Measurements from ENCODE around the gene SBF2.
"Not testable (repeated sequence)": the region's sequence is repeated elsewhere in the genome, so short reads cannot be mapped to it uniquely, and the experiment has no call there.

SBF2 gene

GRCh38 chr11:10092426-10092825 lies 201.6 kb downstream of the SBF2 start:
- no peaks in the 10 kb centered on the region for H3K9me3 Mint-ChIP-seq
- H3K36me3 Mint-ChIP-seq (ENCODE audit: low read depth), result no peaks in the 10 kb centered on the region
- no peaks in the 10 kb centered on the region for H3K27me3 Mint-ChIP-seq
- H3K4me3 Mint-ChIP-seq, result no peak overlapping the region
- DNase-seq, result no peak
- peaks cover 18% of the 10 kb centered on the region for H3K4me1 Mint-ChIP-seq (ENCODE audit: low read depth)
- H3K27ac Mint-ChIP-seq, result no peak overlapping the region

DNA sequence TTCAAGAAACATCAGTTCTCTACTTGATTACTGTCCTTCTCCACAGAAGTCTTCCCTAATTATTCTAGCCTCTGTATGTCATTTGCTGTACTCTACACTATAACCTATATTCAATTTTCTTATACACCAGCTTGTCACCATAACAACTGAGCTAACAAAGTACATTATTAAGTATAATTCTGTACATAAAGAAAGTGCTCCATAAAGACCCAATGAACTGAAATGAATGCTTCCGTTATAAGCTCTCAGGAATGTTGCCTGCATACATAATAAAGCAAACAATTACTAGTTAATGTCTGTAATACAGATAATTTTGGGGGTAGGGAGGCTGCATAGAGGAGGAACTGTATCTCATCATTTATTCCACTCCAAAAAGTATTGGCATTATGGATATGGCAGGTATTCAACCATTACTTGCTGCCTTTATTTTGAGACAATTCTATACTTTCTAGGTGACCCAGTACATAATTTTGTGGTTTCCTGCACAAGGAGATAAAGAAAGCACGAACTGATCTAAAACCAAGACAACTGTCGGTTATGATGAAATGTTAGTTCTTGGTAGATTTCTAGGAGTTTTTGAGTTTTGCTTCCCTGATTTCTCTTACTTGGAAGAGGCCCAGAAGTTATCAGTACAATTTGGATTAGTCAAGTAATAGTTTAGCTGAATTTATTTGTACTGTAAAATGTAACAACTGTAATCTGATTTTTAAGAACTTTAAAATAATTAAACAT lies 202.5 kb downstream of the SBF2 start:
- Mint-ChIP-seq H3K27me3 (no peaks in the 10 kb centered on the region), H3K27ac (no peak overlapping the region), H3K4me3 (no peak overlapping the region), H3K36me3 (ENCODE audit: low read depth) (no peaks in the 10 kb centered on the region), H3K4me1 (ENCODE audit: low read depth) (peaks cover 18% of the 10 kb centered on the region), H3K9me3 (no peaks in the 10 kb centered on the region)
- no peak for DNase-seq

DNA sequence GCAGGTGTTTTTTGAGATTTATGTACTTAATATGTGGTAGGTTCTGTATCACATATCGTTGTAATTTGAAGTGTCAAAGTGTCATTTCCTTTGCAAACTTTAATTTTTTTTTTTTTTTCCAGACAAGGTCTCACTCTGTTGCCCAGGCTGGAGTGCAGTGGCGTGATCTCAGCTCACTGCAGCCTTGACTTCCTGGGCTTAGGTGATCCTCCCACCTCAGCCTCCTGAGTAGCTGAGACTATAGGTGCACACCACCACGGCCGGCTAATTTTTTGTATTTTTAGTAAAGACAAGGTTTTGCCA lies 206.1 kb downstream of the SBF2 start:
- DNase-seq; H3K36me3 Mint-ChIP-seq (ENCODE audit: low read depth); H3K27ac Mint-ChIP-seq; H3K4me3 Mint-ChIP-seq; H3K27me3 Mint-ChIP-seq: not testable (repeated sequence)
- Mint-ChIP-seq H3K4me1 (ENCODE audit: low read depth) (peaks cover 11% of the 10 kb centered on the region), H3K9me3 (peaks cover 18% of the 10 kb centered on the region)

- no peak for DNase-seq
- no peaks in the 10 kb centered on the region for H3K27me3 Mint-ChIP-seq
Measured at GRCh38 chr11:10087186-10087922, 206.7 kb downstream of the SBF2 start.

GRCh38 chr11:10080138-10080537 lies 213.9 kb downstream of the SBF2 start:
- Mint-ChIP-seq H3K36me3 (ENCODE audit: low read depth) (peaks cover 7% of the 10 kb centered on the region), H3K4me3 (no peak overlapping the region), H3K9me3 (peaks cover 58% of the 10 kb centered on the region), H3K4me1 (ENCODE audit: low read depth) (no peaks in the 10 kb centered on the region), H3K27me3 (no peaks in the 10 kb centered on the region), H3K27ac (no peak overlapping the region)
- no peak for DNase-seq

More at GRCh38 chr11:10087186-10087922, 206.7 kb downstream of the SBF2 start:
- Mint-ChIP-seq H3K9me3 (peaks cover 23% of the 10 kb centered on the region), H3K27ac (no peak overlapping the region), H3K36me3 (ENCODE audit: low read depth) (no peaks in the 10 kb centered on the region), H3K4me1 (ENCODE audit: low read depth) (peaks cover 8% of the 10 kb centered on the region), H3K4me3 (no peak overlapping the region)

GRCh38 chr11:10076458-10077141 lies 217.4 kb downstream of the SBF2 start:
- no peak overlapping the region for H3K27ac Mint-ChIP-seq
- H3K27me3 Mint-ChIP-seq, result no peaks in the 10 kb centered on the region
- peaks cover 7% of the 10 kb centered on the region for H3K36me3 Mint-ChIP-seq (ENCODE audit: low read depth)
- H3K4me1 Mint-ChIP-seq (ENCODE audit: low read depth), result no peaks in the 10 kb centered on the region
- DNase-seq, result peak; percentile 38
- H3K9me3 Mint-ChIP-seq, result peaks cover 27% of the 10 kb centered on the region
- H3K4me3 Mint-ChIP-seq, result no peak overlapping the region

DNA sequence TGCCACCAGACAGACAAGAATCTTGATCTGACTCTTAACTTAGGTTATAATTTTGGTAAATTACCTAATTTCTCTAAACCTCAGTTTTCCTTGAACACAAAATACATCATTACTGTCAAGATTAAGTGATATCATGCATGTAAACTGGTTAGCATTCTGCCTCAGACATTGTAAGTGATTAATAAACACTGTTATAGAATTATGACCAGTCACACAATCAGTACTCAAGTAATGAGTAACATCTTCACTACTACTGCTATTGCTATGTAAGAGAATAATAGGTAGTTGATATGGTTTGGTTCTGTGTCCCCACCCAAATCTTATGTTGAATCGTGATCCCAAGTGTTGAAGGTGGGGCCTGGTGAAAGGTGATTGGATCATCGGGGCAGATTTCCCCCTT lies 218.9 kb downstream of the SBF2 start:
- Mint-ChIP-seq H3K36me3 (ENCODE audit: low read depth) (peaks cover 3% of the 10 kb centered on the region), H3K9me3 (peaks cover 18% of the 10 kb centered on the region), H3K4me3 (no peak overlapping the region), H3K27ac (no peak overlapping the region), H3K27me3 (no peaks in the 10 kb centered on the region), H3K4me1 (ENCODE audit: low read depth) (no peaks in the 10 kb centered on the region)
- no peak for DNase-seq

DNA sequence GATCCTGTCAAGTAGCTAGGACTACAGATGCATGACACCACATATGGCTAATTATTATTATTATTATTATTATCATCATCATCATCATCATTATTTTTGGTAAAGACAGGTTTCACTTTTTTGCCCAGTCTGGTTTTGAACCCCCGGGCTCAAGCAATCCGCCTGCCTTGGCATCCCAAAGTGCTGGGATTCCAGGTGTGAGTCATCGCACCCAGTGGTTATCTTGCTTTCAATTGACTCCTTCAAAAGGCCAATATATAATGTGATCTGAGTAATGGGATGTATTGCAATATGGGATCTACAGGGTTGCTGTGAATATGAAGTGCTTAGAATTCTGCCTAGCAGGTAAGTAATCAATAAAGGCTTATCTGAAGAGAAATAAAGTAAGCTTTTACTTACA lies 221.2 kb downstream of the SBF2 start:
- no peaks in the 10 kb centered on the region for H3K27me3 Mint-ChIP-seq
- DNase-seq, result no peak
- H3K9me3 Mint-ChIP-seq, result peaks cover 7% of the 10 kb centered on the region
- H3K36me3 Mint-ChIP-seq (ENCODE audit: low read depth), result no peaks in the 10 kb centered on the region
- H3K4me3 Mint-ChIP-seq, result no peak overlapping the region
- H3K4me1 Mint-ChIP-seq (ENCODE audit: low read depth), result no peaks in the 10 kb centered on the region
- H3K27ac Mint-ChIP-seq, result no peak overlapping the region

GRCh38 chr11:10072142-10072541 lies 221.9 kb downstream of the SBF2 start:
- H3K9me3 Mint-ChIP-seq, result peaks cover 7% of the 10 kb centered on the region
- no peaks in the 10 kb centered on the region for H3K4me1 Mint-ChIP-seq (ENCODE audit: low read depth)
- no peak overlapping the region for H3K27ac Mint-ChIP-seq
- no peaks in the 10 kb centered on the region for H3K27me3 Mint-ChIP-seq
- no peaks in the 10 kb centered on the region for H3K36me3 Mint-ChIP-seq (ENCODE audit: low read depth)
- no peak overlapping the region for H3K4me3 Mint-ChIP-seq
- no peak for DNase-seq

- no peaks in the 10 kb centered on the region for H3K4me1 Mint-ChIP-seq (ENCODE audit: low read depth)
- H3K9me3 Mint-ChIP-seq, result peaks cover 5% of the 10 kb centered on the region
- H3K36me3 Mint-ChIP-seq (ENCODE audit: low read depth), result peaks cover 2% of the 10 kb centered on the region
- DNase-seq, result no peak
- H3K27me3 Mint-ChIP-seq, result no peaks in the 10 kb centered on the region
- no peak overlapping the region for H3K27ac Mint-ChIP-seq
- H3K4me3 Mint-ChIP-seq, result no peak overlapping the region
Measured at GRCh38 chr11:10067629-10068300, 226.3 kb downstream of the SBF2 start.

- Mint-ChIP-seq H3K4me1 (ENCODE audit: low read depth) (no peaks in the 10 kb centered on the region), H3K36me3 (ENCODE audit: low read depth) (peaks cover 2% of the 10 kb centered on the region), H3K27me3 (no peaks in the 10 kb centered on the region), H3K9me3 (peaks cover 17% of the 10 kb centered on the region), H3K27ac (no peak overlapping the region), H3K4me3 (no peak overlapping the region)
- DNase-seq, result no peak
Measured at GRCh38 chr11:10066441-10066840, 227.6 kb downstream of the SBF2 start.

GRCh38 chr11:10064828-10065227 lies 229.2 kb downstream of the SBF2 start:
- Mint-ChIP-seq H3K4me3 (no peak overlapping the region), H3K9me3 (peaks cover 26% of the 10 kb centered on the region), H3K27me3 (no peaks in the 10 kb centered on the region), H3K36me3 (ENCODE audit: low read depth) (peaks cover 11% of the 10 kb centered on the region), H3K4me1 (ENCODE audit: low read depth) (no peaks in the 10 kb centered on the region), H3K27ac (no peak overlapping the region)
- DNase-seq, result no peak

- Mint-ChIP-seq H3K36me3 (ENCODE audit: low read depth) (peaks cover 18% of the 10 kb centered on the region), H3K4me1 (ENCODE audit: low read depth) (no peaks in the 10 kb centered on the region), H3K27ac (no peak overlapping the region), H3K9me3 (peaks cover 59% of the 10 kb centered on the region), H3K4me3 (no peak overlapping the region), H3K27me3 (no peaks in the 10 kb centered on the region)
- DNase-seq, result no peak
Measured at GRCh38 chr11:10058356-10058755, 235.7 kb downstream of the SBF2 start.

GRCh38 chr11:10051868-10052586 lies 242.0 kb downstream of the SBF2 start:
- no peak for DNase-seq
- Mint-ChIP-seq H3K4me3 (no peak overlapping the region), H3K9me3 (peaks cover 9% of the 10 kb centered on the region), H3K27ac (no peak overlapping the region), H3K4me1 (ENCODE audit: low read depth) (no peaks in the 10 kb centered on the region), H3K36me3 (ENCODE audit: low read depth) (no peaks in the 10 kb centered on the region), H3K27me3 (no peaks in the 10 kb centered on the region)

All from activated T-cell treated with anti-CD3 and anti-CD28 coated beads, Interleukin-2, amount 50 U/mL, for 24 hours (primary cell).